ENCODE data around the gene ELMOD3.
"Not testable (repeated sequence)": the region's sequence is repeated elsewhere in the genome, so short reads cannot be mapped to it uniquely, and the experiment has no call there.

The ELMOD3 gene

GRCh38 chr2:85329701-85330100 is 24.9 kb upstream of the ELMOD3 start:
- not testable (repeated sequence) for DNase-seq (ENCODE audit: low spot score)

GRCh38 chr2:85330839-85331636 is 23.5 kb upstream of the ELMOD3 start:
- DNase-seq (ENCODE audit: low spot score), result no peak

- DNase-seq (ENCODE audit: low spot score), result not testable (repeated sequence)
Observed at GRCh38 chr2:85333877-85334276, 20.7 kb upstream of the ELMOD3 start.

DNA sequence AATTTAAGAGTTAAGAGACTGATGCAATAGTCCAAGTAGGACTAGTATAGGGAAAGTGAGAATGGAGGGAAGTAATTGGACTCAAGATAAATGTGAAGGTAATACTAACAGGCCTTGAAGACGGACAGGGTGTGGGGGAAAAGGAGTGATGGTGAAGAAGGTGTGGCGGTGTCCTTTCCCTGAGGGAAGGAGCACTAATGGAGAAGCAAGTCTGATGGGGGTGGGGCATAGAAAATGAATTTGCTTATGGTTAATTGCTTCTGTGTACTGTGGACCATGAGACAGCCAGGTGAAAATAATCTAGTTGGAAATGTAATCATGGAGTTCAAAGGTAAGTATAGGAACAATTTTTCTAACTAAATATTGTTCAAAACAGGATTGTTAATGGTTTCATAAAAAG is 19.6 kb upstream of the ELMOD3 start:
- DNase-seq (ENCODE audit: low spot score), result no peak

DNA sequence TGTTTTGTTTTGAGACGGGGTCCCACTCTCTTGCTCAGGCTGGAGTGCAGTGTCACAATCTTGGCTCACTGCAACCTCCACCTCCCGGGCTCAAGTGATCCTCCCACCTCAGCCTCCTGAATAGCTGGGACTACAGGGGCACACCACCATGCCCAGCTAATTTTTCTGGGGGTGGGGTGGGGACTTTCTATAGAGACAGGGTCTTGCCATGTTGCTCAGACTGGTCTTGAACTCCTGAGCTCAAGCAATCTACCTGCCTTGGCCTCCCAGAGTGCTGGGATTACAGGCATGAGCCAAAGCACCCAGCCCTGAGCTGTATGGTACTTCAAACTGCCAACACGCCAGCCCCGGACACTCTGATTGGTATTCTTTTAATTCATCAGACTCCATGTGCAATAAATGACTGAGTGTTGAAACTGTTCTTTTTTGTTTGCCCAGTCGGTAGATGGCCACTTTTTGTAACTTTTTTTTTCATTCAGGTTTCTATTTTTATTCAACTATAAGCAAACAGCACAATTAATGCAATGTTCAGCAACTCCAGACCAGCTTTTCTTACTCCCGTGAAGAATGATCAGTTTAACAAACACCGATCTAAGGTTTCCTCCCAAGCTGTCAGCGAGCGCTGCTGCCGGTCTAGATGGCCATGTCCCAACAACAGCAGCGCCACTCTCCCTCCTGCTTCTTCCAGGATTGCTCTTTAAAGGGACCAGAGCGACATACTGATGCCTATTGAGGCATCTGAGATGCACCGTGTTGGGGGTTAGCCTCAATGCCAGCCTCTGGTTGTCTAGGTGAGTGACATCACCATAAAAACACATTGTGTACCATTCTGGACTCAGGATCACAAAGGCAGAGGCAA is 14.3 kb upstream of the ELMOD3 start:
- no peak for DNase-seq (ENCODE audit: low spot score)

- DNase-seq (ENCODE audit: low spot score), result no peak
Observed at GRCh38 chr2:85341269-85342029, 13.1 kb upstream of the ELMOD3 start.

GRCh38 chr2:85342156-85342555 is 12.4 kb upstream of the ELMOD3 start:
- no peak for DNase-seq (ENCODE audit: low spot score)

DNA sequence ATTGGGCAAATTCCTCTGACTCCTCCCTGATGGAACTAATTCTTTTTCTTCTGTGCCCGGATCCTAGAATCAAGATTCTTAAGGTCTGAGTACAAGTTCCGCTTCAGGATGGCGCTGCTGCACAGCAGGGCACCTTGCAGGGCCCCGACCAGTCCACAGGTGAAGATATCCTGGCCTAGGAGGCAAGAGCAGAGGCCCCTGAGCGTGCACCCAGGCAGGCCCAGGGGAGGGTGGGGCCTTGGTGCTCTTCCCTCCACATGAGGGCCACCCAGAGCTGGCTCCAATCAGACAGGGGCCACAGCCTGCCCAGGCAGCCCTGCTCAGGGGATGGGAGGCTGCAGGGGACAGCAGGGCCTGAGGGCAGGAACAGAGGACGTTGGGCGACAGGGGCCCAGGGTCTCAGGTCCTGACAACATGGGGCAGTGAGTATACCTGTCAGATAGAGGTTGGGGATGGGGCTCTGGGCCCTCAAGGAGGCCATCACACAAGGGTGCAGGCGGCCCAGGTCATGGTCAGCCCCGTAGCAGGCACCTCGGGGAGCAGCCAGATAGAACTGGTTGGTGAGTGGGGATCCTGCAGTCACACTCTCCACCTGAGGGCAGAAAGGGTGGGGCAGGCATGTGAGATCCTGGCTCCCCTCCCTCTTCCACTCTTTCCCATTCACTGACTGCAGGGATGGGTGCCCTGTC is 11.2 kb upstream of the ELMOD3 start:
- not testable (repeated sequence) for DNase-seq (ENCODE audit: low spot score)

GRCh38 chr2:85344356-85344954 is 10.1 kb upstream of the ELMOD3 start:
- no peak for DNase-seq (ENCODE audit: low spot score)

DNA sequence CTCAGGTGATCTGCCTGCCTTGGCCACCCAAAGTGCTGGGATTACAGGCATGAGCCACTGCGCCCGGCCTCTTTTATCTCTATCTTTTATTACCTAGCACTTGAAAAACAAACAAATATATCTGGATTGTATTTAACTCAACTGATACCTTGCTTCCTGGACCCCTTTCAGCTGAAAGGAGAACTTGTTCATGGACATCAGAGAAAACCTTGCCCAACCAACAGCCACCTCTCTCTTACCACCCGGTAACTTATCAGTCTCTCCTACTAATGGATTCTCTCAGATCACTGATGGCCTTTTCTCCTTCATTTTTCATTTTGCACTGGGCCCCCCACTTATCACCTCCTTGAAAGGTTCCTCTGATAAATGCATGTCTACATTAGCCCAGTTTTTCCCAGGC is 7.0 kb upstream of the ELMOD3 start:
- no peak for DNase-seq (ENCODE audit: low spot score)

GRCh38 chr2:85353876-85354285 is 688 bp upstream of the ELMOD3 start:
- peak; percentile 11 for DNase-seq (ENCODE audit: low spot score)

DNA sequence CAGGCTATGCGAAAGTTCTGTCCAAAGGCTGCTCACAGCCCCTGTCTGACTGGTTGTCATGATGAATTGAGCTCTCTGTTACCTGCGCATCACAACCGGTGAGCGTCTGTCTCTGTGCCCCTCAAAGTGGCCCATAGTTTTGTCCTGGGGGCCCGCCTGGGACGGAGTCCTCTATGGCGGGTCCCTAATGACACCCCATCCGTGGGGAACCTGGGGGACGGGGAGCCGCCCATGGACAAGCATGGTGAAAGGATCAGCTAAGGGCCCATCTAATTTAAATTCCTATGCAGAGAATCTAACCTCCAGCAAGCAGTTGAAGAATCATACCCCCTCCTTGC is 473 bp downstream of the ELMOD3 start:
- DNase-seq (ENCODE audit: low spot score), result no peak

DNA sequence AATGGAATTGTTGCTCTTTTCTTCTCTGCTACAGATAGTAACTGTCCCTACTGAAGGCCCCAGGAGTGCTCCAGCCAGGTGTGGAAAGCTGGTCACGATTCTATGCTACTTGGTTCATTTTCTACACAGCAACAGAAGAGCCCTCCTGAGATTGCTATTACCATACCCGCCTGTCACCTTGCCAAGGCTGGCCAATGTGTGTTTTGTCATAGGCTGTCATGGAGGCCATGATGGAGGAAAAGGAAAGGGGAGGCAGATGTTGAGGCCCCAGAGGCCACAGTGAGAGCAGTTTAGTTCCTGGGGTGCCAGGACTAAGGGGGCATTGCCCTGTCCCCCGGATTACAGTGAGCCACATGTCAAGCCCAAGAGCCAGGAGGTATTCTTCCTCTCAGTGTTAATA is 952 bp downstream of the ELMOD3 start:
- no peak for DNase-seq (ENCODE audit: low spot score)

- DNase-seq (ENCODE audit: low spot score), result no peak
Observed at GRCh38 chr2:85356186-85356585, 1.6 kb downstream of the ELMOD3 start.

DNA sequence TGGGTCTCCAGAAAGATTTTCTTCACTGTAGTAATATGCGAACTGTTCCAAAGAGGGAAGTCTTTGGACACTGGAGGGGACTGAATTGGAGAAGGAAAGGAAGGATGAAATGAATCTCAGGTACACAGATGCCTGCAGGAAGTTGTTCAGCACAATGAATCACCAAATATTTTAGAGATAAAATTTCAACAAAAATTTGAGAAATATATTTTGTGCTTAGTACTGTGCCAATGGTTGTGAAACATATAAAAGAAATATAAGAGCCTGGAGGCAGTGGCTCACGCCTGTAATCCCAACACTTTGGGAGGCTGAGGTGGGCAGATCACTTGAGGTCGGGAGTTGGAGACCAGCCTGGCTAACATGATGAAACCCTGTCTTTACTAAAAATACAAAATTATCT is 3.2 kb downstream of the ELMOD3 start:
- no peak for DNase-seq (ENCODE audit: low spot score)

DNA sequence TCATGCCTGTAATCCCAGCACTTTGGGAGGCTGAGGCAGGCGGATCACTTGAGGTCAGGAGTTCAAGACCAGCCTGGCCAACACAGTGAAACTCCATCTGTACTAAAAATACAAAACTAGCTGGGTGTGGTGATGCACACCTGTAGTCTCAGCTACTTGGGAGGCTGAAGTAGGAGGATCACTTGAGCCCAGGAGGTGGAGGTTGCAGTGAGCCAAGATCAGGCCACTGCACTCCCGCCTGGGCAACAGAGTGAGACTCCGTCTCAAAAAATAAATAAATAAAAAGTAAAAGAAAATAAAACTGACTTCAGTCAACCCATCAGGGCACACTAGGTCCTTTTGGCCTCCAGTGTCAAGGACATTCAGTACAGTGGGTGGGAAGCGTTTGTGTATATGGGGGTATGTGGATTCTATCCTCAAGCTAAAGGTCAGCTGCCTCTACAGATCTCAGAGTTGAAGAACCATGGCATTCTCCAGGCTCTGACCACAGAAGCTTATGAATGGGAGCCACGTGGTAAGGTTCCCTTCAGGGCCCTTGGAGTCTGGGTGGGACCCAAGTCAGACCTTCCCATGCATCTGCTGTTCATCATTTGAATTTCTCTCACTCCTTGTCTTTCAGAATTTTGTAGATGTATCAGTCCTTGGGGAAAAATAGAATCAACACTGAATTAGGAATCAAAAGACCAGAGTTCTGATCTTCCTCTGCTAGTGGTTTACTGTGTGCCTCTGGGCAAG is 8.3 kb downstream of the ELMOD3 start:
- not testable (repeated sequence) for DNase-seq (ENCODE audit: low spot score)

- DNase-seq (ENCODE audit: low spot score), result no peak
Observed at GRCh38 chr2:85367180-85367579, 12.6 kb downstream of the ELMOD3 start.

GRCh38 chr2:85368921-85369320 is 14.4 kb downstream of the ELMOD3 start:
- DNase-seq (ENCODE audit: low spot score), result no peak

DNA sequence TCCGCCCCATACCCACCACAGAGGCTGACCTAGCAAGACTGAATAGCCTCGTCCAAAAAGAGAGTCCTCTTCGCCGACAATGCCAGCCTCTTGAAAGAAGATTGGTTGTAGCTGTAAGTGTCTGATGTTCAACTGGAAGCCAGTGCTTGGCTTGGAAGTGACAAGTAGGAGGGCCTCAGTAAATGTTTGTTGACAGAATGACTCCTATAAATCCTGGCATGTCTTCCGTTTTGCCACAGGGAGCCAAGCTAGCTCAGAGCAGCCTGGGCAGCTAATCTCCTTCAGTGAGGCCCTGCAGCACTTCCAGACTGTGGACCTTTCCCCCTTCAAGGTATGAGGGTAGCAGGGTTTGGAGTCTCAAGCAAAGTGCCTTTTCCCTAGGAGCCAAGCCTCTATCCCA is 14.9 kb downstream of the ELMOD3 start:
- no peak for DNase-seq (ENCODE audit: low spot score)

GRCh38 chr2:85371045-85371444 is 16.5 kb downstream of the ELMOD3 start:
- no peak for DNase-seq (ENCODE audit: low spot score)

All from putamen (tissue), 1 donor.